Esophagus muscularis mucosa (tissue), 4 donors: ENCODE measurements around the gene MYO1E. TPM values are rescaled to one million over a fixed set of nuclear protein-coding genes. Genes with fewer than 3 reads are reported as not detected.

ENCODE experiments used
- DNase-seq: peaks from one replicate; pipeline ENCODE4 v3.0.0-alpha.2; 2017; ENCODE audit errors: extremely low spot score
- H3K27ac ChIP-seq, 4 donors: fragments of 200-600 bp; sonication (generic); replicated peaks in 1 of 4; 1 replicate in 3 of 4; 2 replicates in 1 of 4; pipeline ENCODE4 v1.5.1; 2016 to 2019; ENCODE audit warnings: mild to moderate bottlenecking in 1 of 4
- H3K27me3 ChIP-seq, 4 donors: fragments of 200-600 bp; sonication (generic); one replicate each; pipeline versions ENCODE4 v1.5.1 to v1.6.0; 2016 to 2019
- H3K36me3 ChIP-seq, 4 donors: fragments of 200-600 bp; sonication (generic); one replicate each; pipeline ENCODE4 v1.5.1; 2016 to 2019
- H3K4me1 ChIP-seq, 4 donors: fragments of 200-600 bp; sonication (generic); one replicate each; pipeline ENCODE4 v1.5.1; 2016 to 2019
- H3K4me3 ChIP-seq, 4 donors: fragments of 200-600 bp; sonication (generic); 1 replicate in 2 of 4; 2 replicates in 2 of 4; pipeline ENCODE4 v1.5.1; 2016 to 2019; ENCODE audit warnings: mild to moderate bottlenecking in 4 of 4, moderate library complexity in 1 of 4
- H3K9me3 ChIP-seq, 4 donors: fragments of 200-600 bp; sonication (generic); 1 replicate in 3 of 4; 2 replicates in 1 of 4; pipeline ENCODE4 v1.5.1; 2016 to 2019
- CTCF ChIP-seq, 3 experiments: fragments of 200-600 bp in 2 of 3; fragments of 450-650 bp in 1 of 3; sonication (generic) in 2 of 3; IDR thresholded peaks; one replicate each; pipeline ENCODE4 v1.5.1; 2017 to 2019; ENCODE audit warnings: antibody characterized with exemption in 3 of 3, mild to moderate bottlenecking in 2 of 3, moderate library complexity in 1 of 3
- EP300 ChIP-seq: sonication (generic); formaldehyde crosslinking; IDR thresholded peaks from one replicate; pipeline ENCODE4 v1.6.1; 2017; ENCODE audit warnings: antibody characterized with exemption
- POLR2A ChIP-seq: fragments of 450-650 bp; IDR thresholded peaks from one replicate; pipeline ENCODE4 v1.6.1; 2017; ENCODE audit warnings: antibody characterized with exemption, moderate library complexity, mild to moderate bottlenecking, low read depth
- POLR2AphosphoS5 ChIP-seq, 2 donors: sonication (generic); formaldehyde crosslinking; IDR thresholded peaks; one replicate each; pipeline ENCODE4 v1.6.1; 2017; ENCODE audit warnings: antibody characterized with exemption in 2 of 2
- WGBS: methylation state at CpG from one replicate; pipeline ENCODE4 v1.1.5; 2018; 5-methylcytosine and 5-hydroxymethylcytosine counted together
- intact Hi-C: fragments of 100-400 bp; cut with DNase I; formaldehyde crosslinking; loops from one replicate; pipeline ENCODE4 v1.15.1; 2023
- total RNA-seq, 4 donors: library from RNA; depleted of rRNA; stranded (reverse); fragments of >200 nt; gene quantifications; one replicate each; pipeline versions ENCODE4 v1.1.0 to v1.2.1, GENCODE V29; 2016

The MYO1E gene
- total RNA-seq, 4 donors from 2014 or later: 32.7 to 39.9 (median 37.6) TPM

GRCh38 chr15:59299929-59300617 lies 72.6 kb downstream of the MYO1E start:
- H3K27ac ChIP-seq: peak overlapping the region; percentile 28 to 52 (median 44)
- H3K9me3 ChIP-seq: no peaks in the 10 kb centered on the region
- H3K27me3 ChIP-seq: no peaks in the 10 kb centered on the region
- TF ChIP-seq EP300 (no peak), POLR2A (no peak), CTCF (IDR thresholded peaks at IDR 0.05) (no peak), POLR2AphosphoS5 (IDR thresholded peaks at IDR 0.05) (peak; percentile 50 to 64)
- H3K36me3 ChIP-seq: no peaks in the 10 kb centered on the region
- intact Hi-C loops: no loop called here
- H3K4me1 ChIP-seq: peaks cover 29 to 68% (median 49%) of the 10 kb centered on the region in 4 donors
- H3K4me3 ChIP-seq: no peak overlapping the region
- no peak for DNase-seq
- WGBS: 45% methylated on average over 9 of the region's 9 CpGs

GRCh38 chr15:59298854-59299250 lies 73.8 kb downstream of the MYO1E start:
- no peaks in the 10 kb centered on the region for H3K9me3 ChIP-seq
- H3K4me3 ChIP-seq: no peak overlapping the region
- DNase-seq: no peak
- WGBS: 82% methylated on average over 3 of the region's 3 CpGs
- no peaks in the 10 kb centered on the region for H3K27me3 ChIP-seq
- no peaks in the 10 kb centered on the region for H3K36me3 ChIP-seq
- TF ChIP-seq EP300 (no peak), POLR2A (no peak), CTCF (IDR thresholded peaks at IDR 0.05) (no peak)
- peaks cover 41 to 70% (median 48%) of the 10 kb centered on the region in 4 donors for H3K4me1 ChIP-seq
- H3K27ac ChIP-seq: no peak overlapping the region
- intact Hi-C loops: no loop called here

- H3K27ac ChIP-seq: no peak overlapping the region
- no peaks in the 10 kb centered on the region for H3K36me3 ChIP-seq
- no peaks in the 10 kb centered on the region for H3K9me3 ChIP-seq
- no peak for TF ChIP-seq CTCF (IDR thresholded peaks at IDR 0.05)
- no peak for TF ChIP-seq EP300
- intact Hi-C loops: no loop called here
- peaks cover 42 to 66% (median 49%) of the 10 kb centered on the region in 4 donors for H3K4me1 ChIP-seq
- no peak overlapping the region for H3K4me3 ChIP-seq
- WGBS: 94% methylated on average over 8 of the region's 8 CpGs
- H3K27me3 ChIP-seq: no peaks in the 10 kb centered on the region
- no peak for DNase-seq
These were observed 74.3 kb downstream of the MYO1E start for GRCh38 chr15:59298225-59298853.

- DNase-seq: no peak
- intact Hi-C loops: no loop called here
- Histone ChIP-seq H3K27ac (peak overlapping the region; percentile 53 to 79 (median 64)), H3K36me3 (no peaks in the 10 kb centered on the region), H3K4me3 (no peak overlapping the region), H3K4me1 (peaks cover 45 to 62% (median 51%) of the 10 kb centered on the region in 4 donors), H3K9me3 (no peaks in the 10 kb centered on the region), H3K27me3 (no peaks in the 10 kb centered on the region)
- whole genome bisulfite sequencing: 53% methylated on average over 6 of the region's 6 CpGs
- TF ChIP-seq POLR2AphosphoS5 (IDR thresholded peaks at IDR 0.05): peak in 1 of 2 donors; percentile 16
- no peak for TF ChIP-seq POLR2A
- TF ChIP-seq CTCF (IDR thresholded peaks at IDR 0.05): no peak
- TF ChIP-seq EP300: peak; percentile 2
These were observed 76.5 kb downstream of the MYO1E start for GRCh38 chr15:59296181-59296617.
